GM12878 (cell line): ENCODE data around the gene MED25. TPM values are rescaled to one million over a fixed set of nuclear protein-coding genes. Genes with fewer than 3 reads are reported as not detected.

Experiments
- CEBPB ChIP-seq, 2 experiments: fragments of 150-350 bp in 1 of 2; IDR thresholded peaks; 2 replicates each; pipeline ENCODE4 v1.6.1; 2012 to 2014; ENCODE audit warnings: low read depth in 2 of 2, low read length in 2 of 2, borderline replicate concordance in 1 of 2, inconsistent platforms in 1 of 2
- CREB1 ChIP-seq: IDR thresholded peaks from 2 replicates; pipeline ENCODE4 v1.6.1; 2012; ENCODE audit warnings: low read depth, mild to moderate bottlenecking, inconsistent platforms
- FOXK2 ChIP-seq: fragments of 450-650 bp; IDR thresholded peaks from 2 replicates; pipeline ENCODE4 v1.6.1; 2017; ENCODE audit warnings: mild to moderate bottlenecking, moderate library complexity
- HDGF ChIP-seq: fragments of 450-650 bp; IDR thresholded peaks from 2 replicates; pipeline ENCODE4 v1.6.1; 2016; ENCODE audit warnings: antibody characterized with exemption
- MLLT1 ChIP-seq: fragments of 450-650 bp; IDR thresholded peaks from 2 replicates; pipeline ENCODE4 v1.6.1; 2016; ENCODE audit warnings: mild to moderate bottlenecking
- MTA2 ChIP-seq: fragments of 450-650 bp; IDR thresholded peaks from 2 replicates; pipeline ENCODE4 v1.6.1; 2016; ENCODE audit warnings: low read depth, mild to moderate bottlenecking, moderate library complexity
- MYB ChIP-seq: fragments of 150-350 bp; IDR thresholded peaks from 2 replicates; pipeline ENCODE4 v1.6.1; 2014; ENCODE audit warnings: mild to moderate bottlenecking, low read depth, low read length, borderline replicate concordance
- PBX3 ChIP-seq: IDR thresholded peaks from 2 replicates; pipeline ENCODE4 v1.6.1; 2011; ENCODE audit warnings: mild to moderate bottlenecking, low read depth, low read length, moderate library complexity; ENCODE audit not compliant: insufficient replicate concordance
- RBBP5 ChIP-seq: fragments of 200-600 bp; sonication (generic); conservative IDR thresholded peaks from 2 replicates; pipeline ENCODE4 v1.6.1; 2016
- RCOR1 ChIP-seq: conservative IDR thresholded peaks from 2 replicates; pipeline ENCODE4 v1.6.1; 2012; ENCODE audit warnings: low read depth, low read length, improper control_type of control experiment
- polyA plus RNA-seq, 11 experiments: library from polyadenylated mRNA; depleted of rRNA in 4 of 11; unstranded in 6 of 11; stranded (reverse) in 5 of 11; fragments of >200 nt; fragmentation: Nextera tagmentation in 4 of 11; fragmentation: Illumina TruSeq in 1 of 11; extraction: Ambion mirVana in 4 of 11; extraction: Trizol in 1 of 11; gene quantifications; 1 replicate in 1 of 11; 2 replicates in 10 of 11; pipeline versions ENCODE4 v1.2.1 to v1.2.3, GENCODE V29; 2011 to 2016; ENCODE audit warnings: inconsistent platforms in 2 of 11, missing spikeins in 2 of 11, low read depth in 1 of 11
- total RNA-seq, 4 experiments: library from RNA; depleted of rRNA in 3 of 4; stranded (reverse); fragments of >200 nt in 3 of 4; fragmentation: Illumina TruSeq in 1 of 4; extraction: Trizol in 1 of 4; gene quantifications; 2 replicates each; pipeline versions ENCODE4 v1.2.1 to v1.2.3, GENCODE V29; 2013 to 2021
- TF ChIP-seq, protein P1 (sequence below): IDR thresholded peaks from 2 replicates; pipeline ENCODE4 v1.6.1; 2012; ENCODE audit warnings: low read depth, low read length, improper control_type of control experiment
- TF ChIP-seq, protein P2 (sequence below): fragments of 450-650 bp; IDR thresholded peaks from 2 replicates; pipeline ENCODE4 v1.6.1; 2014; ENCODE audit warnings: mild to moderate bottlenecking

Gene MED25
- total and polyA plus RNA-seq, 10 of the 15 experiments (the other 5 are each of a cell fraction or from before 2014, with no cell fraction given): 3.5 to 53.9 (median 17.1) TPM

DNA sequence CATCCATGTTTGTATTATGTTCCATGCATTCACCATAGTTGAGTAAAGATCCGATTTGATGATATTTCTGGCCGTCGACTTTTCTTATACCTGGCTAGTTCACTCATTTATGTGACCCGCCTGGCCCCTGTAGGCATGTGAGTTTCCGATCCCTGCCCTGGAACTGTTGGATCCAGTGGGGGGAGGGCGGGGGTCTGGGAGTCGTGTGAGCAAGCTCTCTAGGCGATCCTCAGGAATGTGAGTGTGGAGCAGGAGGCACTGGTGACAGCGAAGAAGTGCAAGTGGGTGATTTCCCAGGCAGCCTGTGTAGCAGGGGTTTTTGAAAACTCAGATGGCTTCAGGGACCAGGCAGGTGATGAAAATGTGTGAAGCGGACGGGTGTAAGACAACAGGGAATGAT is 22.2 kb downstream of the MED25 start (continued):
- TF ChIP-seq HDGF (no peak), RBBP5 (no peak), MTA2 (no peak), RCOR1 (no peak), CREB1 (no peak), MYB (no peak), MLLT1 (no peak), PBX3 (no peak), FOXK2 (no peak), CEBPB (IDR thresholded peaks at IDR 0.05; ENCODE audit: borderline replicate concordance in 1 of 2, low read depth in 2 of 2, low read length in 2 of 2) (no peak)
- TF ChIP-seq, protein P1, sequence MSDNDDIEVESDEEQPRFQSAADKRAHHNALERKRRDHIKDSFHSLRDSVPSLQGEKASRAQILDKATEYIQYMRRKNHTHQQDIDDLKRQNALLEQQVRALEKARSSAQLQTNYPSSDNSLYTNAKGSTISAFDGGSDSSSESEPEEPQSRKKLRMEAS: no peak
- TF ChIP-seq, protein P2, sequence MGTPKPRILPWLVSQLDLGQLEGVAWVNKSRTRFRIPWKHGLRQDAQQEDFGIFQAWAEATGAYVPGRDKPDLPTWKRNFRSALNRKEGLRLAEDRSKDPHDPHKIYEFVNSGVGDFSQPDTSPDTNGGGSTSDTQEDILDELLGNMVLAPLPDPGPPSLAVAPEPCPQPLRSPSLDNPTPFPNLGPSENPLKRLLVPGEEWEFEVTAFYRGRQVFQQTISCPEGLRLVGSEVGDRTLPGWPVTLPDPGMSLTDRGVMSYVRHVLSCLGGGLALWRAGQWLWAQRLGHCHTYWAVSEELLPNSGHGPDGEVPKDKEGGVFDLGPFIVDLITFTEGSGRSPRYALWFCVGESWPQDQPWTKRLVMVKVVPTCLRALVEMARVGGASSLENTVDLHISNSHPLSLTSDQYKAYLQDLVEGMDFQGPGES: no peak
